ENCODE measurements around the gene S100A6. TPM values are rescaled to one million over a fixed set of nuclear protein-coding genes. Genes with fewer than 3 reads are reported as not detected.

Gene S100A6
- polyA plus RNA-seq, 2 of the 4 experiments (the other 2 are of a cell fraction) = 898 to 3,552 TPM

DNA sequence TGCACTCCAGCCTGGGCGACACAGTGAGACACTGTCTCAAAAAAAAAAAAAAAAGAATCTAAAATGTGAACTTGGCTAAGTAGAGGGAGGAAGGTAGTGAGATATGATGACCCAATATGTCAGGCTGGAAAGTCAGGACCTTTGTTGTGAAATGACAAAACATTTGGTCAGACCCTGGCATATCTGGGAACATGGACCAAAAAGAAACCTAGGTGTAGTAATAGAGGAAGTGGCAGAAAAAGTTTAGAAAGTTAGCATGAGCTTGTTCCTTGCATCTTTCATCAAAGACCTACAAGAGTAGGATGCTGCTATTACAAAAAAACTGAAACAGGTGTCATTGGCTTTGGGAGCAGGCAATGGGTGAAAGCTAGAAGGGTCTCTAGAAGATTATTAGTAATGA lies 20.6 kb upstream of the S100A6 start:
- Histone ChIP-seq H3K4me2 (no peak overlapping the region), H3K4me1 (peaks cover 22% of the 10 kb centered on the region), H3K9me3 (0 out of 3 replicates have a peak, but pooled peaks cover 4% of the 10 kb centered on the region), H3K27ac (no peak overlapping the region), H3K4me3 (no peak overlapping the region)
- ChIA-PET CTCF (interaction anchor here (0.6 to 3.4 kb wide), 7 partner anchors 11 to 204 kb away, joined by 3 to 19 read pairs (median 4); partner anchors contain the start of genes S100A13 and S100A4), POLR2A (no interaction called here)
- no peak for FAIRE-seq
- WGBS (ENCODE audit: missing lambda C conversion rate) = 86% methylated on average over 1 of the region's 1 CpG
- TF ChIP-seq HDAC2 (IDR thresholded peaks at IDR 0.05) (no peak), HOXB13 (CRISPR knock-in tag; IDR thresholded peaks at IDR 0.05; ENCODE audit: low read depth) (no peak)
- DNase-seq (ENCODE audit: low read depth in 1 of 2, low spot score in 1 of 2) = no peak
- ATAC-seq = no peak

DNA sequence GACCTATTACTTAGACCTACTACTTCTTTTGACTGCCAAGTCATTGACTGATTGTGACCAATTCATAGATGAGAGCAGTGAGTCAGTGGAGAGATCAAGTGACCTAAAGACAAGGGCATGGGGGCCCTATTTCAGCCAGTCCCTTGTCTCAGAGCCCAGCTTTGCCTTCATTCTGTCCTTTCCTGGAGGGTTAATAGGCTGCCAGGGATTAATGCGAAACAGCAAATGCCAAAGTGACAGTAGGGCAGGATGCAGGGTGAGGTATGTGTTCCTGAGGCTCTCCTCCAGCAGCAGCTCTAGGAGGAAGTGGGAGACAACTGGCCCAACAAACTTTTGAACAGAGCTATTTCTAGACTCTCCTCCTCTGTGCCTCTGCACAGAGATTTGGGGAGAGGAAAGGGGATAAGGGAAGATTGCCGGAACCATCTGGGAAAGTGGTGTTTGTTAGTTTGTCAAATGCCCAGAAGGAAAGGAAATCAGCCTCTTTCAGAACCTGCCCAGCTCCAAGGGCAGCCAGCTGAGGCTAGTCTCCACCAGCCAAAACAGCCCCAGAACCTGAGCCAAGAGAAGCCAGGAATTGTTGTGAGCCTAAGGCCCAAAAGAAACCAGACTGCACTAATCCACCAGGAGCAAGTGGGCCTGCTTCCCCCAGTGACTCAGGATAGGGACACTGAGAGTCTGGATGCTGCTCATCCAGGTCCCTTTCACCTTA lies 18.2 kb upstream of the S100A6 start:
- no peak overlapping the region for H3K4me3 ChIP-seq
- ChIA-PET CTCF (interaction anchor here (0.7 to 16.2 kb wide), 8 partner anchors 9 to 202 kb away, joined by 3 to 141 read pairs (median 12); partner anchors contain the start of genes S100A2, S100A4 and S100A6), POLR2A (interaction anchor here (1.2 kb wide), 1 partner anchor 12 kb away, joined by 3 read pairs; no protein-coding TSS in a partner anchor)
- FAIRE-seq (no peak), DNase-seq (ENCODE audit: low read depth in 1 of 2, low spot score in 1 of 2) (no peak), ATAC-seq (no peak)
- peaks cover 40% of the 10 kb centered on the region for H3K4me1 ChIP-seq
- TF ChIP-seq RNF2 (IDR thresholded peaks at IDR 0.05; ENCODE audit: borderline replicate concordance, low read depth) (no peak), SREBF2 (IDR thresholded peaks at IDR 0.05) (no peak), HEYL (CRISPR knock-in tag; IDR thresholded peaks at IDR 0.05) (no peak), EHF (CRISPR knock-in tag; IDR thresholded peaks at IDR 0.05) (no peak), FOSL2 (IDR thresholded peaks at IDR 0.05) (no peak), FOSL2 (CRISPR knock-in tag; IDR thresholded peaks at IDR 0.05) (no peak), CEBPB (IDR thresholded peaks at IDR 0.05) (no peak), FOSB (CRISPR knock-in tag; IDR thresholded peaks at IDR 0.05) (no peak), POLR2AphosphoS2 (conservative IDR thresholded peaks at IDR 0.05; ENCODE audit: low read length) (no peak), RARB (CRISPR knock-in tag; IDR thresholded peaks at IDR 0.05) (no peak), ZNF302 (CRISPR knock-in tag; IDR thresholded peaks at IDR 0.05) (no peak), HOXB13 (CRISPR knock-in tag; IDR thresholded peaks at IDR 0.05; ENCODE audit: low read depth) (no peak), SMC3 (IDR thresholded peaks at IDR 0.05) (no peak)
- TF ChIP-seq, protein P1, sequence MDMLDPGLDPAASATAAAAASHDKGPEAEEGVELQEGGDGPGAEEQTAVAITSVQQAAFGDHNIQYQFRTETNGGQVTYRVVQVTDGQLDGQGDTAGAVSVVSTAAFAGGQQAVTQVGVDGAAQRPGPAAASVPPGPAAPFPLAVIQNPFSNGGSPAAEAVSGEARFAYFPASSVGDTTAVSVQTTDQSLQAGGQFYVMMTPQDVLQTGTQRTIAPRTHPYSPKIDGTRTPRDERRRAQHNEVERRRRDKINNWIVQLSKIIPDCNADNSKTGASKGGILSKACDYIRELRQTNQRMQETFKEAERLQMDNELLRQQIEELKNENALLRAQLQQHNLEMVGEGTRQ (IDR thresholded peaks at IDR 0.05) = no peak
- TF ChIP-seq, protein P2, sequence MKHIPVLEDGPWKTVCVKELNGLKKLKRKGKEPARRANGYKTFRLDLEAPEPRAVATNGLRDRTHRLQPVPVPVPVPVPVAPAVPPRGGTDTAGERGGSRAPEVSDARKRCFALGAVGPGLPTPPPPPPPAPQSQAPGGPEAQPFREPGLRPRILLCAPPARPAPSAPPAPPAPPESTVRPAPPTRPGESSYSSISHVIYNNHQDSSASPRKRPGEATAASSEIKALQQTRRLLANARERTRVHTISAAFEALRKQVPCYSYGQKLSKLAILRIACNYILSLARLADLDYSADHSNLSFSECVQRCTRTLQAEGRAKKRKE (CRISPR knock-in tag; IDR thresholded peaks at IDR 0.05; ENCODE audit: low read depth) = no peak
- TF ChIP-seq, protein P3, sequence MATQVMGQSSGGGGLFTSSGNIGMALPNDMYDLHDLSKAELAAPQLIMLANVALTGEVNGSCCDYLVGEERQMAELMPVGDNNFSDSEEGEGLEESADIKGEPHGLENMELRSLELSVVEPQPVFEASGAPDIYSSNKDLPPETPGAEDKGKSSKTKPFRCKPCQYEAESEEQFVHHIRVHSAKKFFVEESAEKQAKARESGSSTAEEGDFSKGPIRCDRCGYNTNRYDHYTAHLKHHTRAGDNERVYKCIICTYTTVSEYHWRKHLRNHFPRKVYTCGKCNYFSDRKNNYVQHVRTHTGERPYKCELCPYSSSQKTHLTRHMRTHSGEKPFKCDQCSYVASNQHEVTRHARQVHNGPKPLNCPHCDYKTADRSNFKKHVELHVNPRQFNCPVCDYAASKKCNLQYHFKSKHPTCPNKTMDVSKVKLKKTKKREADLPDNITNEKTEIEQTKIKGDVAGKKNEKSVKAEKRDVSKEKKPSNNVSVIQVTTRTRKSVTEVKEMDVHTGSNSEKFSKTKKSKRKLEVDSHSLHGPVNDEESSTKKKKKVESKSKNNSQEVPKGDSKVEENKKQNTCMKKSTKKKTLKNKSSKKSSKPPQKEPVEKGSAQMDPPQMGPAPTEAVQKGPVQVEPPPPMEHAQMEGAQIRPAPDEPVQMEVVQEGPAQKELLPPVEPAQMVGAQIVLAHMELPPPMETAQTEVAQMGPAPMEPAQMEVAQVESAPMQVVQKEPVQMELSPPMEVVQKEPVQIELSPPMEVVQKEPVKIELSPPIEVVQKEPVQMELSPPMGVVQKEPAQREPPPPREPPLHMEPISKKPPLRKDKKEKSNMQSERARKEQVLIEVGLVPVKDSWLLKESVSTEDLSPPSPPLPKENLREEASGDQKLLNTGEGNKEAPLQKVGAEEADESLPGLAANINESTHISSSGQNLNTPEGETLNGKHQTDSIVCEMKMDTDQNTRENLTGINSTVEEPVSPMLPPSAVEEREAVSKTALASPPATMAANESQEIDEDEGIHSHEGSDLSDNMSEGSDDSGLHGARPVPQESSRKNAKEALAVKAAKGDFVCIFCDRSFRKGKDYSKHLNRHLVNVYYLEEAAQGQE (IDR thresholded peaks at IDR 0.05) = no peak
- TF ChIP-seq, protein P4, sequence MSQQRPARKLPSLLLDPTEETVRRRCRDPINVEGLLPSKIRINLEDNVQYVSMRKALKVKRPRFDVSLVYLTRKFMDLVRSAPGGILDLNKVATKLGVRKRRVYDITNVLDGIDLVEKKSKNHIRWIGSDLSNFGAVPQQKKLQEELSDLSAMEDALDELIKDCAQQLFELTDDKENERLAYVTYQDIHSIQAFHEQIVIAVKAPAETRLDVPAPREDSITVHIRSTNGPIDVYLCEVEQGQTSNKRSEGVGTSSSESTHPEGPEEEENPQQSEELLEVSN (IDR thresholded peaks at IDR 0.05; ENCODE audit: borderline replicate concordance, low read depth) = no peak
- TF ChIP-seq, protein P5, sequence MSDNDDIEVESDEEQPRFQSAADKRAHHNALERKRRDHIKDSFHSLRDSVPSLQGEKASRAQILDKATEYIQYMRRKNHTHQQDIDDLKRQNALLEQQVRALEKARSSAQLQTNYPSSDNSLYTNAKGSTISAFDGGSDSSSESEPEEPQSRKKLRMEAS (IDR thresholded peaks at IDR 0.05) = no peak
- 0 out of 3 replicates have a peak, but pooled peaks cover 4% of the 10 kb centered on the region for H3K9me3 ChIP-seq
- 91% methylated on average over 2 of the region's 2 CpGs for WGBS (ENCODE audit: missing lambda C conversion rate)
- peak overlapping the region; percentile 42 to 97; a peak in 3 of 6 replicates for H3K27ac ChIP-seq
- H3K4me2 ChIP-seq = no peak overlapping the region

Measured in A549 (cell line).